ENCODE data around the gene PPP1R11. TPM values are rescaled to one million over a fixed set of nuclear protein-coding genes. Genes with fewer than 3 reads are reported as not detected.

The PPP1R11 gene
- total RNA-seq, 4 donors from 2014 or later = 36.5 to 40.9 (median 37.3) TPM

- Histone ChIP-seq H3K27me3 (peaks cover 0 to 8% (median 0%) of the 10 kb centered on the region in 4 donors), H3K4me1 (peaks cover 14 to 58% (median 22%) of the 10 kb centered on the region in 3 donors), H3K4me3 (peak overlapping the region; percentile 34 to 88 (median 77)), H3K36me3 (peaks cover 0 to 44% (median 3%) of the 10 kb centered on the region in 3 donors), H3K27ac (peak overlapping the region; percentile 88 to 97 (median 94)), H3K9me3 (no peaks in the 10 kb centered on the region)
- intact Hi-C loops (cut with DNase I) = no loop called here
- 7 to 8% methylated on average over 4 of the region's 4 CpGs for WGBS, 2 donors
- DNase-seq = no peak
- TF ChIP-seq POLR2A (IDR thresholded peaks at IDR 0.05) (no peak), CTCF (IDR thresholded peaks at IDR 0.05) (no peak)
Observed at GRCh38 chr6:30066082-30066481, 916 bp upstream of the PPP1R11 start.

GRCh38 chr6:30067460-30068139 lies 602 bp downstream of the PPP1R11 start:
- no peaks in the 10 kb centered on the region for H3K9me3 ChIP-seq
- intact Hi-C loops (cut with DNase I) = no loop called here
- H3K4me1 ChIP-seq = peaks cover 14 to 58% (median 17%) of the 10 kb centered on the region in 3 donors
- 5 to 8% methylated on average over 7 to 8 of the region's 8 CpGs for WGBS, 2 donors
- H3K4me3 ChIP-seq = peak overlapping the region; percentile 54 to 88 (median 77)
- DNase-seq = no peak
- TF ChIP-seq POLR2A (IDR thresholded peaks at IDR 0.05) (no peak), CTCF (IDR thresholded peaks at IDR 0.05) (no peak)
- peak overlapping the region; percentile 88 to 97 (median 94) for H3K27ac ChIP-seq
- peaks cover 0 to 23% (median 0%) of the 10 kb centered on the region in 4 donors for H3K27me3 ChIP-seq
- H3K36me3 ChIP-seq = peaks cover 0 to 59% (median 3%) of the 10 kb centered on the region in 3 donors

- Histone ChIP-seq H3K27ac (no peak overlapping the region), H3K27me3 (peaks cover 0 to 59% (median 5%) of the 10 kb centered on the region in 4 donors), H3K4me1 (peaks cover 18 to 67% (median 27%) of the 10 kb centered on the region in 3 donors), H3K4me3 (peak overlapping the region in 2 of 4 donors; percentile 7 to 13), H3K9me3 (no peaks in the 10 kb centered on the region), H3K36me3 (peaks cover 0 to 44% (median 3%) of the 10 kb centered on the region in 3 donors)
- TF ChIP-seq CTCF (IDR thresholded peaks at IDR 0.05) (no peak), POLR2A (IDR thresholded peaks at IDR 0.05) (no peak)
- 65 to 66% methylated on average over 24 to 34 of the region's 68 CpGs for WGBS, 2 donors
- intact Hi-C loops (cut with DNase I) = no loop called here
- DNase-seq = no peak
Observed at GRCh38 chr6:30071081-30071818, 4.3 kb downstream of the PPP1R11 start.

- 62 to 74% methylated on average over 3 of the region's 3 CpGs for WGBS, 2 donors
- H3K4me3 ChIP-seq = no peak overlapping the region
- H3K9me3 ChIP-seq = no peaks in the 10 kb centered on the region
- peaks cover 18 to 70% (median 27%) of the 10 kb centered on the region in 3 donors for H3K4me1 ChIP-seq
- TF ChIP-seq CTCF (IDR thresholded peaks at IDR 0.05) (no peak), POLR2A (IDR thresholded peaks at IDR 0.05) (no peak)
- no peak for DNase-seq
- H3K27ac ChIP-seq = no peak overlapping the region
- intact Hi-C loops (cut with DNase I) = no loop called here
- H3K36me3 ChIP-seq = peaks cover 0 to 44% (median 3%) of the 10 kb centered on the region in 3 donors
- peaks cover 0 to 61% (median 5%) of the 10 kb centered on the region in 4 donors for H3K27me3 ChIP-seq
Observed at GRCh38 chr6:30071858-30072257, 4.9 kb downstream of the PPP1R11 start.

Measured in esophagus squamous epithelium (tissue), 5 donors.